ENCODE measurements around the gene PTCD2.

The PTCD2 gene

DNA sequence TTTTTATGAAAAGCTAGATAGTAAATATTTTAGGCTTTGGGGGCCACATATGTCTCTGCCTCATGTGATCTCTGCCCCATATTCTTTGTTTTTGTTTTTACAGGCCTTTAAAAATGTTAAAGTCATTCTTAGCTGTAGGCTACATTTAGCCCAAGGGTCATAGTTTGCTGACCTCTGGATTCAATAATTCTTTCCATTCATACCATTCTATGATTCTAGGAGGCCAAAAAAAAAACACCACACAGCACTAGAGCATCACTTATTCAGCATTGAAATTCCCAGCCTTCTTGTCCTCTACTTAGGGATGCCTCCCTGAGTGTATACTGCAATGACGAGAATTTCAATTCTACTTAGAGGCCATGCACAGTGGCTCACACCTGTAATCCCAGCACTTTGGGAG is 17.0 kb downstream of the PTCD2 start:
- DNase-seq (ENCODE audit: low read depth), result no peak
- no peak overlapping the region for H3K4me3 ChIP-seq (ENCODE audit: control insufficient read depth, low read depth, low read length)
- TF ChIP-seq, protein P1, sequence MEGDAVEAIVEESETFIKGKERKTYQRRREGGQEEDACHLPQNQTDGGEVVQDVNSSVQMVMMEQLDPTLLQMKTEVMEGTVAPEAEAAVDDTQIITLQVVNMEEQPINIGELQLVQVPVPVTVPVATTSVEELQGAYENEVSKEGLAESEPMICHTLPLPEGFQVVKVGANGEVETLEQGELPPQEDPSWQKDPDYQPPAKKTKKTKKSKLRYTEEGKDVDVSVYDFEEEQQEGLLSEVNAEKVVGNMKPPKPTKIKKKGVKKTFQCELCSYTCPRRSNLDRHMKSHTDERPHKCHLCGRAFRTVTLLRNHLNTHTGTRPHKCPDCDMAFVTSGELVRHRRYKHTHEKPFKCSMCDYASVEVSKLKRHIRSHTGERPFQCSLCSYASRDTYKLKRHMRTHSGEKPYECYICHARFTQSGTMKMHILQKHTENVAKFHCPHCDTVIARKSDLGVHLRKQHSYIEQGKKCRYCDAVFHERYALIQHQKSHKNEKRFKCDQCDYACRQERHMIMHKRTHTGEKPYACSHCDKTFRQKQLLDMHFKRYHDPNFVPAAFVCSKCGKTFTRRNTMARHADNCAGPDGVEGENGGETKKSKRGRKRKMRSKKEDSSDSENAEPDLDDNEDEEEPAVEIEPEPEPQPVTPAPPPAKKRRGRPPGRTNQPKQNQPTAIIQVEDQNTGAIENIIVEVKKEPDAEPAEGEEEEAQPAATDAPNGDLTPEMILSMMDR (conservative IDR thresholded peaks at IDR 0.05; ENCODE audit: control insufficient read depth, insufficient read depth, low read depth, low read length), result no peak

DNA sequence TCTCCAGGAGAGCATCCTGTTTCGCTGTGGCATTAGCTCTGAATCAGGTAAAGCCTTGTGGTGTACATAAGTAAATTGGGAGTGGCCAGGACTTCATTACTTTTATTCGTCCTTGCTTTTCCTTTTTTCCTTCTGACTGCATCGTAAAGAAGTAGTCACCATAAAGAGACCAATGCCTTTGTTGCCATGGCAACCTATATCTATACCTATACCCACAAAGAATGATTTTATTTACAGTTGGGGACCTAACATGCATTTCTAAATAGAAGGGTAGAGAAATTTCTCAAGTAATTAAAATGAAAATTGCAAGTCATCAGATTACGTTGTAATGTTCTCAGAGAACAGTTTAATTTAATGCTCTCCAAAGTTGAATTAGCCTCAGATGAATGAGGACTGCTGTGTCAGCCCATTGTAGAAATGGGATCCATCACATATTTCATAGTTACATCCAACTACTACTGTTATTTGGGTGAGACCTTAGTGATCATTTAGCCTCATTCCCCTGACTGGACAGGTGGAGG is 18.6 kb downstream of the PTCD2 start:
- H3K4me3 ChIP-seq (ENCODE audit: control insufficient read depth, low read depth, low read length), result no peak overlapping the region
- TF ChIP-seq, protein P1 (conservative IDR thresholded peaks at IDR 0.05; ENCODE audit: control insufficient read depth, insufficient read depth, low read depth, low read length), result no peak
- DNase-seq (ENCODE audit: low read depth), result no peak

DNA sequence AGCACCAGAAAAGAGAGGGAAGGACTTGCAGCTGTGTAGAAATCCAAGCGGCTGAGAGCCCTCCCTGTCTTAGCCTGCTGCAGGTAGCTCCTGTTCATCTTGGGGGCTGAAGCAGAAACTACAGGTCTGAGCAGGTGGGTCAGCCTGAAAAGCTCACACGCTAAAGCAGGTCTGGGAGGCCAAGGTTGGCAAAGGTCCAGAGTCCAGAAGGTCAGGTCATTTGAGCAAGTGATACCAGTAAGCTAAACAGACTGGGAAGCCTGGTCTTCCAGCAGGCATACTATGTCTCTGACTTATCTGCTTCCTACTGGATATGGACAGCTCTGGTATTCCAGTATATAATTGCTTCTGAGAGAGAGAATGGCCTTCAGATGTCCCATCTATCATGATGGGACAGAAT is 26.2 kb downstream of the PTCD2 start:
- H3K4me3 ChIP-seq (ENCODE audit: control insufficient read depth, low read depth, low read length), result no peak overlapping the region
- DNase-seq (ENCODE audit: low read depth), result no peak
- TF ChIP-seq, protein P1 (conservative IDR thresholded peaks at IDR 0.05; ENCODE audit: control insufficient read depth, insufficient read depth, low read depth, low read length), result no peak

DNA sequence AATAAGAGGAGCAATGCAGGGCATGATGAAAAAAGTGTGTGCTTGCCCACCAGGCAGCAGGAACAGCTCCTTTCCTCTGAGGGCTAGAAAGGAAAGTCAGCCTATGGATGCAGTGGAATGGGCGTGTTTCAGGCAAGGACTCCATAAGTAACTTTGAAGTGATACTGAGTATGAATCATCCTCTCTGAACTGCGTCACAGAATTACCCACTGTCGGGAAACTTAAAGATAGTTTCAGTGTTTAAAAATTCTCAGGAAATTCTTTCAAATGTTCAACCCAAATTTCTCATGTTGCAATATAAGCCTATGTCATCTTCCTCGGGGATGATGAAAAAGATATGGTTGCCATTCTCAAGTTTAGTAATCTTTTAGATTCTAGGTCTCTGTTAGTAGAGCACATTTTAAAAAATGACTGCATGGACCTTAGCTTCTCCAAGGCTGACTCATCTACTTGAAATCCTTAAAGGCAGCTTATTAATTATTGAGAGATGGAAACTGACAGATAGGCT is 27.7 kb downstream of the PTCD2 start:
- H3K4me3 ChIP-seq (ENCODE audit: control insufficient read depth, low read depth, low read length), result peak overlapping the region; percentile 13
- TF ChIP-seq, protein P1 (conservative IDR thresholded peaks at IDR 0.05; ENCODE audit: control insufficient read depth, insufficient read depth, low read depth, low read length), result no peak
- DNase-seq (ENCODE audit: low read depth), result peak; percentile 97

DNA sequence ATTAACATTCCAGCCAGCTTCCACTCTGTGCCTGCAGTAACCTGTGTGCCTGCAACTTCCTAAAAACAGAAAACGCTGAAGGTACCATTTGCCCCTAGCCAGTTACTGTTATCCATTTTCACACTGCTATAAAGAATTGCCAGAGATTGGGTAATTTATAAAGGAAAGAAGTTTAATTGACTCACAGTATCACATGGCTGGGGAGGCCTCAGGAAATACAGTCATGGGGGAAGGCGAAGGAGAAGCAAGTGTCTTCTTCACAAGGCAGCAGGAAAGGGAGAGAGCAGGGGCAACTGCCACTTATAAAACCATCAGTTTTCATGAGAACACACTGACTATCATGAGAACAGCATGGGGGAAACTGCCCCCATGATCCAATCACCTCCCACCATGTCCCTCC is 31.2 kb downstream of the PTCD2 start:
- TF ChIP-seq, protein P1 (conservative IDR thresholded peaks at IDR 0.05; ENCODE audit: control insufficient read depth, insufficient read depth, low read depth, low read length), result no peak
- H3K4me3 ChIP-seq (ENCODE audit: control insufficient read depth, low read depth, low read length), result no peak overlapping the region
- peak; percentile 25 for DNase-seq (ENCODE audit: low read depth)

DNA sequence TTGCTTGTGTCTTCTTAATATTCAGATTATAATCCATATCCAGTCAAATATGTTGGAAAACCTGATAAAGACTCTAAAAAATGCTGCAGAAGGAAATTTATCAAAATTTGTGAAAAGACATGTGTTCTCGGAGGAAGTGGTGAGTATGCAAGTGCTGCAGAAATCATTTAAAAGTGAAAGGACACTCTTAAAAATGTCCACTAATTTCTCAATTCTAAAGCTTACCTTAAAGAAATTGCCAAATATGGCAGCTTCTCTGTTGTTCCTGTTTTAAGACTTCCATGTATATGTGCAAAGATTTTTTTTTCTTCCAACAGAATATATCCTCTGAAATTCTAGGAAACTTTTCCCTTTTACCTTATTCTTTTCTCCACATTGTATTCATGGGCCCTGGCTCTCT is 32.4 kb downstream of the PTCD2 start:
- DNase-seq (ENCODE audit: low read depth), result no peak
- H3K4me3 ChIP-seq (ENCODE audit: control insufficient read depth, low read depth, low read length), result no peak overlapping the region
- TF ChIP-seq, protein P1 (conservative IDR thresholded peaks at IDR 0.05; ENCODE audit: control insufficient read depth, insufficient read depth, low read depth, low read length), result no peak

DNA sequence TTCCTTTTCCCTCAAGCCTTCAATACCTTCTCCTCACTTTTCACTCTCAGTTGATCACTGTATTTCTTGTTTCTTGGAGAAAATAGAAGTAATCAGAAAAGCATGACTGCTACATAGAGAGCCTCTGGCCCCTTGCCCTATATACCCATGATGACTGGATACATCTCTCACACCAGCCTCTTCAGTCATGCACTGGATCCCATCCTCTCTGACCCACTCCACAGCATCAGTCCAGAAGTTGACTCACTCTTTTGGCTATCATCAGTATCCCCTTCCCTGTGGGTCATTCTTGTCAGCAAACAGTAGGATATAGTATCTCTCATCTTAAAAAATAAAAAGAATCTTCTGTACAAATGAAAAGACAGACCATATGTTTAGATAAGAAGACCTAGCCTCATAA is 32.9 kb downstream of the PTCD2 start:
- DNase-seq (ENCODE audit: low read depth), result peak; percentile 98
- TF ChIP-seq, protein P1 (conservative IDR thresholded peaks at IDR 0.05; ENCODE audit: control insufficient read depth, insufficient read depth, low read depth, low read length), result no peak
- H3K4me3 ChIP-seq (ENCODE audit: control insufficient read depth, low read depth, low read length), result no peak overlapping the region
